Stimulated activated CD8-positive, alpha-beta memory T cell treated with anti-CD3 and anti-CD28 coated beads, Interleukin-2, amount 100 ng/mL, for 1 hour (primary cell): ENCODE results near the gene LIFR.
"Not testable (repeated sequence)": the region's sequence is repeated elsewhere in the genome, so short reads cannot be mapped to it uniquely, and the experiment has no call there.

Experiments used
- DNase-seq, 2 donors: peaks; one replicate each; pipeline ENCODE4 v3.0.0-alpha.2; 2020; ENCODE audit warnings: low read depth in 2 of 2

LIFR gene

GRCh38 chr5:38581597-38581996, 25.2 kb upstream of the LIFR start:
- DNase-seq, result no peak

GRCh38 chr5:38579105-38579504, 22.7 kb upstream of the LIFR start:
- DNase-seq, result no peak

GRCh38 chr5:38576961-38577684, 20.7 kb upstream of the LIFR start:
- DNase-seq, result no peak

GRCh38 chr5:38576442-38576841, 20.0 kb upstream of the LIFR start:
- DNase-seq, result no peak

GRCh38 chr5:38575476-38575875, 19.0 kb upstream of the LIFR start:
- DNase-seq, result no peak

GRCh38 chr5:38574009-38574408, 17.6 kb upstream of the LIFR start:
- no peak for DNase-seq

GRCh38 chr5:38573521-38573920, 17.1 kb upstream of the LIFR start:
- DNase-seq, result no peak

- DNase-seq, result no peak
Measured at GRCh38 chr5:38569180-38569579, 12.7 kb upstream of the LIFR start.

GRCh38 chr5:38567306-38567705, 10.9 kb upstream of the LIFR start:
- DNase-seq, result not testable (repeated sequence)

- no peak for DNase-seq
Measured at GRCh38 chr5:38563624-38564023, 7.2 kb upstream of the LIFR start.

GRCh38 chr5:38562444-38563210, 6.2 kb upstream of the LIFR start:
- DNase-seq, result no peak

GRCh38 chr5:38559428-38559827, 3.0 kb upstream of the LIFR start:
- DNase-seq, result no peak

GRCh38 chr5:38557792-38558191, 1.3 kb upstream of the LIFR start:
- DNase-seq, result no peak

- DNase-seq, result no peak
Measured at GRCh38 chr5:38557308-38557710, 863 bp upstream of the LIFR start.

- no peak for DNase-seq
Measured at GRCh38 chr5:38556088-38556598, 303 bp downstream of the LIFR start.

- DNase-seq, result no peak
Measured at GRCh38 chr5:38555354-38556087, 925 bp downstream of the LIFR start.

GRCh38 chr5:38554861-38555260, 1.6 kb downstream of the LIFR start:
- no peak for DNase-seq

GRCh38 chr5:38554403-38554802, 2.0 kb downstream of the LIFR start:
- DNase-seq, result no peak

GRCh38 chr5:38553001-38553521, 3.4 kb downstream of the LIFR start:
- no peak for DNase-seq

- no peak for DNase-seq
Measured at GRCh38 chr5:38551030-38552017, 5.1 kb downstream of the LIFR start.
